Gastroesophageal sphincter (tissue), 4 donors: Measurements from ENCODE around the gene STUB1. TPM values are rescaled to one million over a fixed set of nuclear protein-coding genes. Genes with fewer than 3 reads are reported as not detected.

ENCODE experiments used
- ATAC-seq: fragments of 150-250 bp; one replicate; pipeline ENCODE4 v1.9.1; 2016; ENCODE audit warnings: mild to moderate bottlenecking, moderate library complexity
- H3K27ac ChIP-seq, 4 donors: fragments of 200-600 bp; sonication (generic) in 3 of 4; 1 replicate in 3 of 4; 2 replicates in 1 of 4; pipeline ENCODE4 v1.5.1; 2016 to 2019
- H3K27me3 ChIP-seq: fragments of 200-600 bp; sonication (generic); one replicate; pipeline ENCODE4 v1.5.1; 2019
- H3K36me3 ChIP-seq, 2 donors: fragments of 200-600 bp; sonication (generic); one replicate each; pipeline ENCODE4 v1.5.1; 2019; ENCODE audit warnings: control low read depth in 1 of 2
- H3K4me1 ChIP-seq, 3 donors: fragments of 200-600 bp; sonication (generic); 1 replicate in 2 of 3; 2 replicates in 1 of 3; pipeline ENCODE4 v1.5.1; 2016 to 2019; ENCODE audit warnings: control low read depth in 2 of 3
- H3K4me3 ChIP-seq, 2 donors: fragments of 200-600 bp; sonication (generic); one replicate each; pipeline ENCODE4 v1.5.1; 2019; ENCODE audit warnings: mild to moderate bottlenecking in 1 of 2, moderate library complexity in 1 of 2
- H3K9me3 ChIP-seq, 3 donors: fragments of 200-600 bp; sonication (generic); one replicate each; pipeline ENCODE4 v1.5.1; 2017 to 2019; ENCODE audit warnings: control low read depth in 2 of 3
- EP300 ChIP-seq: sonication (generic); formaldehyde crosslinking; IDR thresholded peaks from one replicate; pipeline ENCODE4 v1.6.1; 2017; ENCODE audit warnings: antibody characterized with exemption, mild to moderate bottlenecking
- POLR2A ChIP-seq, 2 donors: fragments of 450-650 bp; IDR thresholded peaks; one replicate each; pipeline ENCODE4 v1.6.1; 2017; ENCODE audit warnings: antibody characterized with exemption in 2 of 2, mild to moderate bottlenecking in 2 of 2, moderate library complexity in 1 of 2
- POLR2AphosphoS5 ChIP-seq: sonication (generic); formaldehyde crosslinking; IDR thresholded peaks from one replicate; pipeline ENCODE4 v1.6.1; 2017; ENCODE audit warnings: antibody characterized with exemption
- WGBS, 2 donors: methylation state at CpG; one replicate each; pipeline ENCODE4 v1.1.5; 2018; ENCODE audit warnings: low coverage in 1 of 2; 5-methylcytosine and 5-hydroxymethylcytosine counted together
- total RNA-seq, 4 donors: library from RNA; depleted of rRNA; stranded (reverse); fragments of >200 nt; gene quantifications; one replicate each; pipeline ENCODE4 v1.1.0, GENCODE V29; 2016
- TF ChIP-seq, protein P1 (sequence below), 4 experiments: fragments of 200-600 bp in 2 of 4; fragments of 450-650 bp in 2 of 4; sonication (generic) in 1 of 4; IDR thresholded peaks; one replicate each; pipeline ENCODE4 v1.5.1; 2017 to 2019; ENCODE audit warnings: antibody characterized with exemption in 4 of 4, mild to moderate bottlenecking in 2 of 4, moderate library complexity in 2 of 4

The STUB1 gene
- total RNA-seq, 4 donors from 2014 or later = 161 to 212 (median 179) TPM

DNA sequence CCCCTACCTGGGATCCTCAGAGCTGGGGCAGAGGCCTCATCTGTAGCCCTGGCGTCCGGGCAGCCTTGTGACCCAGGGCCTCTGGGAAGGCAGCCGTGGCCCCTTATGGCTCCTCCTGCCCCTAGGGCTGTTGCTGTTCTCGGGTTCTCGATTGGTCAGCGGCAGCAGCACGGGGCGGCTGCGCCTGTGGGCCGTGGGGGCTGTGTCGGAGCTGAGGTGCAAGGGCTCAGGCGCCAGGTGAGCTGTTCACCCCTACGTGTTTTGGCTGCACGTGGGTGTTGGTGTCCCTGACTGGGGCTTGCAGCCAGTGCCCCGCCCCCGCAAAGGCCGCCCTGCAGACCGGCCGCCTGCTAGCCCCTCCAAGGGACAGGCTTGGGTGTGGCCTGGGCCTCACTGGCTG, 18.1 kb upstream of the STUB1 start:
- H3K4me1 ChIP-seq = peaks cover 0 to 27% (median 12%) of the 10 kb centered on the region in 3 donors
- no peak overlapping the region for H3K4me3 ChIP-seq
- H3K9me3 ChIP-seq = no peaks in the 10 kb centered on the region
- no peak overlapping the region for H3K27ac ChIP-seq
- H3K27me3 ChIP-seq = no peaks in the 10 kb centered on the region
- no peak for ATAC-seq
- peaks cover 0 to 19% of the 10 kb centered on the region in 2 donors for H3K36me3 ChIP-seq
- WGBS, 2 donors = no CpG with 5 or more reads among the region's 19 CpGs
- TF ChIP-seq POLR2A (IDR thresholded peaks at IDR 0.05) (no peak), EP300 (no peak), POLR2AphosphoS5 (no peak)
- TF ChIP-seq, protein P1, sequence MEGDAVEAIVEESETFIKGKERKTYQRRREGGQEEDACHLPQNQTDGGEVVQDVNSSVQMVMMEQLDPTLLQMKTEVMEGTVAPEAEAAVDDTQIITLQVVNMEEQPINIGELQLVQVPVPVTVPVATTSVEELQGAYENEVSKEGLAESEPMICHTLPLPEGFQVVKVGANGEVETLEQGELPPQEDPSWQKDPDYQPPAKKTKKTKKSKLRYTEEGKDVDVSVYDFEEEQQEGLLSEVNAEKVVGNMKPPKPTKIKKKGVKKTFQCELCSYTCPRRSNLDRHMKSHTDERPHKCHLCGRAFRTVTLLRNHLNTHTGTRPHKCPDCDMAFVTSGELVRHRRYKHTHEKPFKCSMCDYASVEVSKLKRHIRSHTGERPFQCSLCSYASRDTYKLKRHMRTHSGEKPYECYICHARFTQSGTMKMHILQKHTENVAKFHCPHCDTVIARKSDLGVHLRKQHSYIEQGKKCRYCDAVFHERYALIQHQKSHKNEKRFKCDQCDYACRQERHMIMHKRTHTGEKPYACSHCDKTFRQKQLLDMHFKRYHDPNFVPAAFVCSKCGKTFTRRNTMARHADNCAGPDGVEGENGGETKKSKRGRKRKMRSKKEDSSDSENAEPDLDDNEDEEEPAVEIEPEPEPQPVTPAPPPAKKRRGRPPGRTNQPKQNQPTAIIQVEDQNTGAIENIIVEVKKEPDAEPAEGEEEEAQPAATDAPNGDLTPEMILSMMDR (IDR thresholded peaks at IDR 0.05) = no peak

GRCh38 chr16:662597-662996, 17.6 kb upstream of the STUB1 start:
- WGBS, 2 donors = 93% methylated on average over 3 of the region's 21 CpGs; no CpG with 5 or more reads in 1 of the 2 donors

DNA sequence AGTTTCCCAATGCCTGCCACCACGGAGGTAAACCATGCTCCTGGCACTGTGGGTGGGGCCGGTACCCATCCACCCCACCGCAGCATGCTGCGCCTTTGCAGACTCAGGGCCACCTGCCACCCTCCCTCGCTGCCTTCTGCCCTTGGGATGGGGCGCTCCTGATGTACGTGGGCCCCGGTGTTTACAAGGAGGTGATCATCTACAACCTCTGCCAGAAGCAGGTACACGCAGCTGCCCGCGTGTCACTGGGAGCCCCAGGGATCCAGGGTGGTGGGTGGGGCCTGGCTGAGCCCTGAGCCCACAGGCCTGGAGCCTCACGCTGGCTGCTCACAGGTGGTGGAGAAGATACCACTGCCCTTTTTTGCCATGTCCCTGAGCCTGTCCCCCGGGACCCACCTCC, 13.6 kb upstream of the STUB1 start:
- H3K27me3 ChIP-seq = no peaks in the 10 kb centered on the region
- TF ChIP-seq POLR2AphosphoS5 (no peak), EP300 (no peak), POLR2A (IDR thresholded peaks at IDR 0.05) (no peak)
- TF ChIP-seq, protein P1 (IDR thresholded peaks at IDR 0.05) = no peak
- peaks cover 0 to 27% of the 10 kb centered on the region in 2 donors for H3K36me3 ChIP-seq
- peaks cover 0 to 34% (median 11%) of the 10 kb centered on the region in 3 donors for H3K4me1 ChIP-seq
- H3K27ac ChIP-seq = no peak overlapping the region
- H3K4me3 ChIP-seq = no peak overlapping the region
- no peaks in the 10 kb centered on the region for H3K9me3 ChIP-seq
- no peak for ATAC-seq
- WGBS, 2 donors = no CpG with 5 or more reads among the region's 13 CpGs

More at GRCh38 chr16:662597-662996, 17.6 kb upstream of the STUB1 start:
- no peak for ATAC-seq
- Histone ChIP-seq H3K27ac (no peak overlapping the region), H3K4me3 (no peak overlapping the region), H3K4me1 (peaks cover 0 to 32% (median 12%) of the 10 kb centered on the region in 3 donors), H3K27me3 (no peaks in the 10 kb centered on the region), H3K9me3 (no peaks in the 10 kb centered on the region), H3K36me3 (peaks cover 0 to 14% of the 10 kb centered on the region in 2 donors)
- TF ChIP-seq, protein P1 (IDR thresholded peaks at IDR 0.05) = no peak
- TF ChIP-seq EP300 (no peak), POLR2AphosphoS5 (no peak), POLR2A (IDR thresholded peaks at IDR 0.05) (no peak)

DNA sequence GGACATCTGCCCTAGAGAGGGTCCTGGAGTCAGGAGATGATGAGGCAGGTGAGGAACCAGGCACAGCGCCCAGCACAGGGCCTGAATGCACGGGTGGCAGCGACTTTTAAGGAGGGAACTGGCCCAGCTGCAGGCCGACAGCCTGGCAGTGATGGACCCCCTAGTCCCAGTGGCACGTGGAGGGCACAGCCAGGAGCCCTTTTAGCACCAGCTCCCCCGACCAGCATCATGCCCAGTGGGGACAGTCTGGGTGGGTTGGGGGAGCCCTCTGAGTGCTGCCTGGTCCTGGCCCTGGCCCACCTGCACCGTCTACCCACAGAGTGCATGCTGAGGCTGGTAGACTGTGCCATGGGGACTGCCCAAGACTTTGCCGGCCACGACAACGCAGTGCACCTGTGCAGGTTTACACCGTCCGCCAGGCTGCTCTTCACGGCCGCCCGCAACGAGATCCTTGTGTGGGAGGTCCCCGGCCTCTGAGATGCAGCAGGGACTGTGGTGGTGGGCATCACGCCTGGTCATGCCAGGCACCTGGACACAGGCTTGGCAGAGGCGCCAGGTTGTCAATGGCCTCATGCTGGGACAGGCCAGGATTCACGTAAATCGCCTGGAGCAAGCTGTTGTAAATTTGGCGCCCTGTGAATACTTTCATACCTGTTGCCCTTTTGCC, 13.0 kb upstream of the STUB1 start:
- Histone ChIP-seq H3K9me3 (no peaks in the 10 kb centered on the region), H3K36me3 (peaks cover 0 to 34% of the 10 kb centered on the region in 2 donors), H3K4me3 (peak overlapping the region in 1 of 2 donors; percentile 76), H3K27me3 (no peaks in the 10 kb centered on the region), H3K4me1 (peaks cover 0 to 31% (median 11%) of the 10 kb centered on the region in 3 donors), H3K27ac (peak overlapping the region in 3 of 4 donors; percentile 83 to 93 (median 90))
- 68 to 80% methylated on average over 2 to 6 of the region's 22 CpGs for WGBS, 2 donors
- no peak for ATAC-seq
- TF ChIP-seq POLR2A (IDR thresholded peaks at IDR 0.05) = no peak
- TF ChIP-seq, protein P1 (IDR thresholded peaks at IDR 0.05) = no peak
- no peak for TF ChIP-seq POLR2AphosphoS5
- no peak for TF ChIP-seq EP300
